HG03060 (cell line): ENCODE measurements around the gene EPS8L3.
"Not testable (repeated sequence)": the region's sequence is repeated elsewhere in the genome, so short reads cannot be mapped to it uniquely, and the experiment has no call there.

Experiments used
- ATAC-seq: cut with Tn5 transposase; IDR thresholded peaks from one replicate; pipeline ENCODE4 v1.9.1; 2021; ENCODE audit warnings: low read depth, moderate number of reproducible peaks; ENCODE audit not compliant: unreplicated experiment

The EPS8L3 gene

DNA sequence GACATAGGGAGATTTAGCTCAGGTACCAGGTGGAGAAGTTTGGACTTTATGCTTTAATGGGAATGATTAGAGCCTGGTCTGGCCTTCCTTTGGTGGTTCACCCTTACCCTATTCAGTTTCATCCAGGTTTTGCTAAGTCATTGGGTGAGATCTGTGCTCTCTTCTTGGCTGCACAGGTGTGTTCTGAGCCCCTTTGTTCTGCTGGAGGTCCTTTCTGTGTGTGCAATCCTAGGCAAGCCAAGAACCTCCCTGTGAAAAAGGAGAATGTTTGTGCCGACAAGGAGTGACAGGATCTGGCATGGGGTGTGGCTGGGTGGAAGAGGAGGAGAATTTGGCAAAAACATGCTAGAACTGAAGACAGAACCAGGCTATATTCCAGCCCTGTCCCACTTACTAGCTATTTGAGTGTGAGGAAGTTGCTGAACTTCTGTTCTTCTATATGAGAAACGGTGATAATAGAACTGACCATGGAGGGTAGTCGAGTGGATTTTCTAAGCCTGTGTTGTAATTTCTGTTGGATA lies 47.1 kb downstream of the EPS8L3 start:
- no peak for ATAC-seq

DNA sequence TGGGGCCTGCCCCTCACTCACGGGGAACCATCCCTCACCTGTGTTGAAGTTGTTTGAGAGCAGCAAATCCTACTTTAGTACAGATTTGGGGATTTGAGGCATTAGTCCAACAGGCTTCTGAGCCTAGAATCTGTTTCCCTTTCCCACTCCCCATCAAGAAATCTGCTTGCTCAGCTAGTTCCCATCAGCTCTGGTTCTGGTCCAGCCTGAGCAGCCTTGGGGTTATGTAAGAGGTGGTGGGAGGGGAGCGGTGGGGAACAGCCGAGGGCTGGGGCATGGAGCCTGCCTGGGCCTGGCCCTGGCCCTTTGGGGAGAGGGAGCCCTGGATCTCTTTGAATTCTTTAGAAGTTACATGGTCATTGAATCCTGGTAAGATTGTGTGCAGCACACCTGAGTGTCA lies 47.6 kb downstream of the EPS8L3 start:
- ATAC-seq = no peak

DNA sequence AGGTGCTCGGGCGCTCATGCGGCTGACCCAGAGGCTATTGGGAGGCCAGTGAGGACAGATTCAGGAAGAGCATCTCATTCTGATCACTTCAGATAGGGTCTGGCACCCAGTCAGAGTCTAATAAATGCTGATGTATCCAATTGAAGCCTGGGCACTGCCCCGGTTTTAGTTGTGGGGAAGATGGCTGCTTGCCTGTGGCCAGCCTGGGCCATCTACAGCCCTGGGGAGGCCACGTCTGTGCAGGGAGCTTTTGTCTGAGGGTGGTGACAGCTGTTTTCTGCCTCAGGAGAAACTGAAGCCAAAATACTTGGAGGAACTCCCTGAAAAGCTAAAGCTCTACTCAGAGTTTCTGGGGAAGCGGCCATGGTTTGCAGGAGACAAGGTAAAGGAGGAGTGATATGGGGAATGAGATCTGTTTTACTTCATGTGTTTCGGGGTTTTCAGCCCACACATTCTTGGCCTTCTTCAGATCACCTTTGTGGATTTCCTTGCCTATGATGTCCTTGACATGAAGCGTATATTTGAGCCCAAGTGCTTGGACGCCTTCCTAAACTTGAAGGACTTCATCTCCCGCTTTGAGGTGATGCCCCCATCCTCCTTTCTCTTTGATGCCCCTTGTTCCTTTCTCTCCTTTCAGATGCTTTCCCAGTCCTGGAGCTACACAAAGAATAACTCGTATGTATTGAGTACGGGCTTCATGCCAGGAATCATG lies 48.9 kb downstream of the EPS8L3 start:
- ATAC-seq = no peak

DNA sequence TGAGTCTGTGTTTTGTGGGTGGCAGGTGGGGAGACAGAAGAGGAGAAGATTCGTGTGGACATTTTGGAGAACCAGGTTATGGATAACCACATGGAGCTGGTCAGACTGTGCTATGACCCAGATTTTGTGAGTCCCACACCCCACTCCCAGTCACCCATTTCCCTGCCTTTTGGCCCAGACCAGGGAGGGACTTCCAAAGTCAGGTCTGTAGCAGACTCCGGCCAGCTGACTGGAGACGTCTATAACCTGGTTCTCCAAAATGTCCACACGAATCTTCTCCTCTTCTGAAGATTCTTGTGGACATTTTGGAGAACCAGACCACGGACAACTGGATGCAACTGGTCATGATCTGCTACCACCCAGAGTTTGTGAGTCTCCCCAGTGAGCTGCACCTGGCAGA lies 50.1 kb downstream of the EPS8L3 start:
- no peak for ATAC-seq

DNA sequence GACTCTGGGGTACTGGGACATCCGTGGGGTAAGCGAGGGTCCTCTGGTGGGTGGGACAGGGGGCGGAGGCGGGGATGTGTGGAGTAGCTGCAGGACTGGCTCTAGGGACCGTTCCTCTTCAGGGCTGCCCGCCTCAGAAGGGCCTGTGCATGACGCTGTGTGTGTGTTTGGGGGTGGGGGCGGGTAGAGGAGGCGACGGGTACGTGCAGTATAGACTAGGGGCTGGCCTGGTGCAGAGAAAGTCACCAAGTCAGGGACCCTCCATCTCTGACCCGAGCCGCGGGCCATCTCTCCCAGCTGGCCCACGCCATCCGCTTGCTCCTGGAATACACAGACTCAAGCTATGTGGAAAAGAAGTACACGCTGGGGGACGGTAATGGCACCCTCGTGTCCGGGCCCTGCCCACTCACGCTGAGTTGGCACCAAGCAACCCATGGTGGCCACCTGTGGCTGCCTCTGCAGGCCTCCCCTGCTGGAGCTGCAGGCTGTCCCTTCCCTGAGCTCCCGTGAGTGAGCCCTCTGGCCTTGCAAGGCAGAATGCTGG lies 51.3 kb downstream of the EPS8L3 start:
- ATAC-seq = no peak

DNA sequence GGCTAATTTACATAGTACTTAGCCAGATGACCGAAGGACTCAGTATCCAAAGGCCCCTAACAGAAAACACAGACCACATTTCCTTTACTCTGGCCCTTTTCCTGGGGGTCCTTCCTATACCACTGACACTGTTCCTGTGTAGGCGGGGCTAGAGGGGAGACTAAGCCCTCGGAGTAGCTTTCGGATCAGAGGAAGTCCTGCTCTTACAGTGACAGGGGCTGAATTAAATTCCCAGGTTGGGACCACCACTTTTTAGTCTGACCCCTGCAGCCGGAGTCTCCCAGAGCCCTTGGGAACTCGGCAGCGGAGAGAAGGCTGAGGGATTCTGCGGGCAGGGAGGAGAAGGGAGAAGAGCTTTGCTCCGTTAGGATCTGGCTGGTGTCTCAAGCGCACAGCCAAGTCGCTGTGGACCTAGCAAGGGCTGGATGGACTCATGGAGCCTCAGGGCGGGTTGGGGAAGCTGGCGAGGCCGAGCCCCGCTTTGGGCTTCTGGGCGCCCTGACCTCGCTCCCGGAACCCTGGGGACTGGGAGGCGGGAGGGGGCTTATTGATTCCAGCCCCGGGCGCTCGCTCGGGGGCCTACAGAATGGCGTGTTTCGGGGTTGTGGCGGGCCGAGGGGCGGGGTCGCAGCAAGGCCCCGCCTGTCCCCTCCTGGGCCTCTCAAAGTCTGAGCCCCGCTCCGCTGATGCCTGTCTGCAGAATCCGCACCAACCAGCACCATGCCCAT lies 52.0 kb downstream of the EPS8L3 start, which contains the start of gene GSTM5:
GSTM5 (plus strand) TSS at position 659 of the 728 bp plus-strand sequence; CDS start at position 721, 62 bp downstream.
- not testable (repeated sequence) for ATAC-seq

DNA sequence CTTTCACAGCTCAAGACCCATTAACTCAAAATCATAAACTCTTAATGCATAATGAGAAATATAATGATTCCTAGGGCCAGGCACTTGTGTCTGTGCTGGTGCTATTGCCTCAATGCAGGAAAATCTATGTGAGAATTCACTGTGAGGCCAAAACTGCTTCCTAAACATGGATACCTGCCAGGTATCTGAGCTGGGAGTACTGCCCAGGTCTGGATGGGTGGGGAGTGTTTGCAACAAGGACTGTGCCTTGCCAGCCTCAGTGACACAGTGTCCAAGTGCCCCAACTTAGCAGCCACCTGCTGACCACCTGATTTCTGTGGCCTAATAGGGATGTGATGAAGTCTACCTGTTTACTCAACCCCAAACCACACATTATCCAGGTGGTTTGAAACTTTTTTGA lies 53.9 kb downstream of the EPS8L3 start:
- ATAC-seq = not testable (repeated sequence)

DNA sequence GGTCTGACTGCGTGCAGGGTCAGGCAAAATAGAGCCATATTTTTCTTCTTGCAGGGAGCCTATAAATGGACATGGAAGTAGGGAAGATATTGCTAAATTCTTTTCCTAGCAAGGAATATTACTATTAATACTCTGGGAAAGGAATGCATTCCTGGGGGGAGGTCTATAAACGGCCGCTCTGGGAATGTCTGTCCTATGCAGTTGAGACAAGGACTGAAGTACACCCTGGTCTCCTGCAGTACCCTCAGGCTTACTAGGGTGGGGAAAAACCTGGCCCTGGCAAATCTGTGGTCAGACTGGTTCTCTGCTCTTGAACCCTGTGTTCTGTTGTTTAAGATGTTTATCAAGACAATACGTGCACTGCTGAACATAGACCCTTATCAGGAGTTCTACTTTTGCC lies 54.8 kb downstream of the EPS8L3 start:
- not testable (repeated sequence) for ATAC-seq

DNA sequence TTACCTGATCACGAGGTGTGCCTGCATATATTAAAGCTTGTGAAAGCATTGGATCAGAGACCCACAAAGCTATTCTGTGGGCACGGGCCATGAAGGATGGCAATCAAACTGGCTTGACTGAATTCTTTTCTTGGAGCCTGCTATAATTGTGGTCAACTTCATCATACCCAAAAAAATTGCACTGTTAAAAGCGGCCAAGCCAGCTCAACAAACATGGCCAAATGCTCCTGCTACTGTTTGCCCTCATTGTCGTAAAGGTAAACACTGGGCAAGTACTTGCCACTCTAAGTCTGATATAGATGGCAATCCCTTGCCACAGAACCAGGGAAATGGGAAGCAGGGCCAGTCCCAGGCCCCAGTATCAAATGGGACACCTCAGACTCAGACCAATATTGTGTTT lies 58.3 kb downstream of the EPS8L3 start:
- ATAC-seq = no peak

DNA sequence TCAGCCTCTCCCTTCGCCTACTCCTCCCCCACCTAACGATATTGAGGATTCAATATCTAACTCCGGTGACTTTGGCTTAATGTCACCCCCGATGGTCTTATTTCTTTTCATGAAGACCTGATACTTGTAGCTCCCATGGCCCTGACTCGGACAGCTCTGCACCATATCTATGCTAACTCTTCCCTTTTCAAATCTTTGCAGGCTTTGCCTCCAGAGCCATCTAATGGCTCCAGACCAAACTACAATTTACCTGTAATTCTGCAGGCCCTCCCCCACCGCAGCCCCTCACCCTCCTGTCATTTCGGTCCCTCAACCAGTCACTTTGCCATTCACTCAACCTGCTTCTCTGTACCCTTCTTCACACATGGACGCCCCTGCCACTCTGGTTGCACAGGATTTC lies 59.5 kb downstream of the EPS8L3 start:
- no peak for ATAC-seq

DNA sequence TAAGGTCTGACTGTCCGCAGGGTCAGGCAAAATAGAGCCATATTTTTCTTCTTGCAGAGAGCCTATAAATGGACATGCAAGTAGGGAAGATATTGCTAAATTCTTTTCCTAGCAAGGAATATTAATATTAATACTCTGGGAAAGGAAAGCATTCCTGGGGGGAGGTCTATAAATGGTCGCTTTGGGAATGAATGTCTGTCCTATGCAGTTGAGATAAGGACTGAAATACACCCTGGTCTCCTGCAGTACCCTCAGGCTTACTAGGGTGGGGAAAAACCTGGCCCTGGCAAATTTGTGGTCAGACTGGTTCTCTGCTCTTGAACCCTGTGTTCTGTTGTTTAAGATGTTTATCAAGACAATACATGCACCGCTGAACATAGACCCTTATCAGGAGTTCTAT lies 60.8 kb downstream of the EPS8L3 start:
- not testable (repeated sequence) for ATAC-seq
